Choroid plexus epithelial cell (primary cell): ENCODE data around the gene OBSCN.

Experiments used
- DNase-seq: peaks from one replicate; pipeline ENCODE4 v3.0.0-alpha.2; 2010; ENCODE audit warnings: low read depth
- H3K4me3 ChIP-seq: 2 replicates; pipeline ENCODE4 v1.5.1; 2011; ENCODE audit warnings: low read depth, mild to moderate bottlenecking, control low read depth, low read length, moderate library complexity
- TF ChIP-seq, protein P1 (sequence below): conservative IDR thresholded peaks from 2 replicates; pipeline ENCODE4 v1.5.1; 2011; ENCODE audit warnings: low read depth, mild to moderate bottlenecking, control low read depth, inconsistent platforms, low read length, moderate library complexity

The OBSCN gene

DNA sequence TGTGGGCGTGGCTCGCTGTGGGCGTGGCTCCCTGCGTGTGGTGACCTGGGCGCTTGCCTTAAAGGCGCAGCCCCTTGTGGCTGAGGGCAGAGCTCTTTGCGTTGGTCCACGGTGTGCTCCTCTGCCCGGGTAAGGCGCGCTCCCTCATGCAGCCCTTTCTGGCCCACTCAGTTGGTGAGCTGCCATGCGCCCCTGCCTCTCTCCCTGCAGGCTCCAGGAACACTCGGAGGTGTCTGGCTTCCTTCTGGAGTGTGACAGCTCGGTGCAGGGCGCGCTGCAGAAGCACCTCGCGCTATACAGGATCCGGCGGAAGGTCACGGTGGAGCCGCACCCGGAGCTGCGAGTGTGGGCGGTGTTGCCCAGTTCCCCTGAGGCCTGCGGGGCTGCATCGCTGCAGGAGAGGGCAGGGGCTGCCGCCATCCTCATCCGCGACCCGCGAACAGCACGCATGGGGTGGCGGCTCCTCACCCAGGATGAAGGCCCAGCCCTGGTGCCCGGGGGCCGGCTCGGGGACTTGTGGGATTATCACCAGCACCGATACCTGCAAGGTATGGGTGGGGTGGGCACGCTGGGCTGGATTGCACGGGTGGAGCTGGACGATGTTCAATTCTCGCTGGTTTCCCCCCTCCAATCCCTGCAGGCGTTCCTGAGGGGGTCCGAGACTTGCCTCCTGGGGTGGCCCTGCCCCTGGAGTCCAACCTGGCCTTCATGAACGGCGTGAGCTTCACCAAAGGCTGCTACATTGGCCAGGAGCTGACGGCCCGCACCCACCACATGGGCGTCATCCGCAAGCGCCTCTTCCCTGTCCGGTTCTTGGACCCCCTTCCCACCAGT lies 33.1 kb upstream of the OBSCN start:
- H3K4me3 ChIP-seq = no peak overlapping the region
- TF ChIP-seq, protein P1, sequence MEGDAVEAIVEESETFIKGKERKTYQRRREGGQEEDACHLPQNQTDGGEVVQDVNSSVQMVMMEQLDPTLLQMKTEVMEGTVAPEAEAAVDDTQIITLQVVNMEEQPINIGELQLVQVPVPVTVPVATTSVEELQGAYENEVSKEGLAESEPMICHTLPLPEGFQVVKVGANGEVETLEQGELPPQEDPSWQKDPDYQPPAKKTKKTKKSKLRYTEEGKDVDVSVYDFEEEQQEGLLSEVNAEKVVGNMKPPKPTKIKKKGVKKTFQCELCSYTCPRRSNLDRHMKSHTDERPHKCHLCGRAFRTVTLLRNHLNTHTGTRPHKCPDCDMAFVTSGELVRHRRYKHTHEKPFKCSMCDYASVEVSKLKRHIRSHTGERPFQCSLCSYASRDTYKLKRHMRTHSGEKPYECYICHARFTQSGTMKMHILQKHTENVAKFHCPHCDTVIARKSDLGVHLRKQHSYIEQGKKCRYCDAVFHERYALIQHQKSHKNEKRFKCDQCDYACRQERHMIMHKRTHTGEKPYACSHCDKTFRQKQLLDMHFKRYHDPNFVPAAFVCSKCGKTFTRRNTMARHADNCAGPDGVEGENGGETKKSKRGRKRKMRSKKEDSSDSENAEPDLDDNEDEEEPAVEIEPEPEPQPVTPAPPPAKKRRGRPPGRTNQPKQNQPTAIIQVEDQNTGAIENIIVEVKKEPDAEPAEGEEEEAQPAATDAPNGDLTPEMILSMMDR = no peak
- no peak for DNase-seq

DNA sequence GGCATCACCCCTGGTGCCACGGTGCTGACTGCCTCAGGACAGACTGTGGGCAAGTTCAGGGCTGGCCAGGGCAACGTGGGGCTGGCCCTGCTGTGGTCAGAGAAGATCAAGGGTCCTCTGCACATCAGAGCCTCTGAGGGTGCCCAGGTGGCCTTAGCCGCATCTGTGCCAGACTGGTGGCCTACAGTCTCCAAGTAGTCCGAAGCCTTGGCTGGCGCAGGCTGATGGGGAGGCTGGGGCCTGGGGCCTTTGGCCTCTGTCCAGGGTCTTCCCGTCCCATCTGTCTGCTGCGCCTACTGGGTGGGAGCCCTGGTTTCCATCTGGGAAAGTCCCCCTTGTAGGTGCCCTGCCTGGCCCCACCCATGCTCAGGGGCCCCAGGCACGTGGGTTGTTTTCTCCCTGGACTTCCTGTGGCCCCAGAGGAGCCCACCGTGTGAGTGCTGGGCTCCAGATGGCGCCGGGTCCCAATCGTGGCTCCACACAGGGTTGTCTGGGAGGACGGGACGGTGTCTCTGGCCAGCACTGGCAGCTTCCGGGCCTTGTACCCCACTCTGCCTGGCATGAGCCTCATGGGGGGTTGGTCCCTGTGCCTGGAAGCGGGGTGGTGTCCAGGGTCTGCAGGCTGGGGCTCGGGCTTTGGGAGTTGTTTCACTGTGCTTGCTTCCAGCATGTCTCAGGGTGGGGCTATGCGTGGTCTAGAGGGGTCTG lies 32.4 kb upstream of the OBSCN start:
- H3K4me3 ChIP-seq = no peak overlapping the region
- TF ChIP-seq, protein P1 = no peak
- no peak for DNase-seq

DNA sequence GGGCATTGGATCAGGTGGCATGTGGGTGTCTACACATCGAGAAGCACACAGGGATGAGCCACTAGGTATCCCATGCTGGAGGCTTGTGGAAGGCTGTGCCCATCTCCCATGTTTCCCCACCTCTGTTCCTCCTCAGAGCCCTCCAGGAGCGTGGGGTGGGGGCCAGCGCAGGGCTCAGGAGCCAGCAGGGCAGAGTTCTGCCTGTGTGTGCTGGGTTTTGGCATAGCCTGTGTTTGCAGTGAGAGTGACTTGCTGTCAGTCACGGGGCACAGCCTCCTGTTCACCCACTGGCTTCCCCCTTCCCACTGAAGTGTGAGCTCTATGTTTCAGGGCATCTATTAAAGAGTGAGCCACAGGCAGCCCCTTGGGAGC lies 31.8 kb upstream of the OBSCN start:
- no peak overlapping the region for H3K4me3 ChIP-seq
- TF ChIP-seq, protein P1 = no peak
- DNase-seq = no peak

DNA sequence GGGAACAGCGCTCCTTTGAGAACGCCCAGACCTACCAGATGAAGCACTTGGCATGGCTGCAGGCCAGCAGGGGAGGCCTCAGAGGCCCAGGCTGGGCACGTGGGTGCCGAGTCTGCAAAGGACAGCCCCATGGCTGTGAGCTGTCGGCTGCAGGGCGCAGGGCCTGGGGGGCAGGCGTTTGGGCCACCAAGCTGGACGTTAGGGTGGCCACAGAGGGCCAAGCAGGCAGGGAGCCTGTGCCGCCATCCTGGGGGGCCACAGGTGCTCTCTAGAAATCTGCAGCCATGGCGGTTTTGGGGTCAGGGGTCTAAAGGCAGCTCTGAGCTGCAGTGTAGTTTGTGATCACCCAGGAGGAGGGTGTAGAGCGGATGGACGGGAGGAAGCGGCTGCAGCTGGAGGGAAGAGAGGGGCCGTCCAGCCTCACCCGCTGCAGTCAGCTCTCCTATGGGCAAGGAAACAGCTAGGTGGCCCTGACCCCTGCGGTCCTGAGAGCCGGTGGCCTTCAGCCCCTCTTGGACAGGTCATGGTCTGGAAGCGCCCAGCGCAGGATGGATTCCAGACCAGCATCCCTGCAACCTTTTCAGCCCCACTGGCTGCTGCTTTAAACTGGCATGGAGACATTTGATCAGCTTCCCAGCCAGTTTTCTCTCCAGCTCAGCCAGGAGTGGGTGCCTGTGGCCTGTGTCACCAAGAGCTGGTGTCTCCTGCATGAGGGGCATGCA lies 31.2 kb upstream of the OBSCN start:
- TF ChIP-seq, protein P1 = no peak
- no peak for DNase-seq
- H3K4me3 ChIP-seq = no peak overlapping the region

DNA sequence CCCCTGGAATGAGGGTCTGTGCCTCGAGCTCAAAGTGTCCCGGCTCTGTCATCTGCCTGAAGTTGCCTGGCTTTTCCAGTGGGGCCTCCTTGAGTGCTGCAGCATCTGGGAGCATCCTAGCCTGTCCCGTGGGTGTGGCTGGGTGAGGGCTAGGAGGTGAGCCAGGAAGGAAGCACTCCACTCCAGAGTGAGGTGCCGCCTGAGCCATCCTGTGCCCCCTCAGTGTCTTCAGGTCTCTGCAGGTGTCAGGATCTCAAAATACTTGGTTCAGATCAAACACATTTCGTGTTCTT lies 30.7 kb upstream of the OBSCN start:
- TF ChIP-seq, protein P1 = no peak
- no peak overlapping the region for H3K4me3 ChIP-seq
- DNase-seq = no peak

DNA sequence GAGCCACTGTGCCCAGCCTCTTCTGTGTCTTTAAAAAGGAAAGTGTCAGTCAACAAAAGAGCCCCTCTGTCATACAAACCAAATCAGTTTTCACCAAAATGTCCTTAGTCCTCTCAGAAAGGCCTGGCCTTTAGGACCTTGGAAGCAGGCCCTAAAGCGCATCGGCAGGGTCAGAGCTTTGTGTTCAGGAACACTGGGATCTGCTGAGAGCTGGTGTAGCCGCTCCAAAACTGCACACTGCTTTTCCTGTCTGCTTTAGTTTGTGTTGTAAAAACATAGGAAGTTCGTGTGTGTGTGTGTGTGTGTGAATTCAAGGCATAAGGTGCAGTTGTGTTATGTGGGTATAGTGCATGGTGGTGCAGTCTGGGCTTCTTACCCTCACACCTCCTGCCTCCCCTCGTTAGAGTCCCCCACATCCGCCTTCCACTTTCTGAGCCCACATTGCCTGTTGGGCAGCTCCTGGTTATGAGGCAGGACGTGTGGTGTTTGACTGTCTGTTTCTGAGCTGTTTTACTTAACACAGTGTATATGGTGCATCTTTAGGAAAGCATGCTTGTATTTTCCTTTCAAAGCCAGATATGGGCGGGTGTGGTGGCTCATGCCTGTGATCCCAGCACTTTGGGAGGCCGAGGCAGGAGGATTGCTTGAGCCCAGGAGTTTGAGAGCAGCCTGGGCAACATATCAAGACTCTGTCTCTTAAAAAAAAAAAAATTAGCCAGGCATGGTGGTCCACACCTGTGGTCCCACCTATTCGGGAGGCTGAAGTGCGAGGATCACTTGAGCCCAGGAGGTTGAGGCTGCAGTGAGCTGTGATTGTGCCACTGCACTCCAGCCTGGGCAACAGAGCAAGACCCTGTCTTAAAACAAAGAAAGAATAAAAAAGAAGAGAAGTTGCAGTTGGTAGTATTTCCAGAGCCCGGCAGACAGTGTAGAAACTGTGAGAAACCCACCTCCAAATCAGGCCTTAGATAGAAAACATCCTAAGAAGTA lies 29.8 kb upstream of the OBSCN start:
- no peak for DNase-seq
- TF ChIP-seq, protein P1 = no peak
- H3K4me3 ChIP-seq = no peak overlapping the region
